GM13977 (cell line): ENCODE data around the gene KIFC3.
"Not testable (repeated sequence)": the region's sequence is repeated elsewhere in the genome, so short reads cannot be mapped to it uniquely, and the experiment has no call there.

ENCODE experiments used
- DNase-seq: peaks from one replicate; pipeline ENCODE4 v3.0.0; 2012; ENCODE audit warnings: low spot score
- CTCF ChIP-seq: IDR thresholded peaks from 2 replicates; pipeline ENCODE4 v1.5.1; 2012; ENCODE audit warnings: mild to moderate bottlenecking, control low read depth; ENCODE audit not compliant: insufficient read depth; ENCODE audit errors: extremely low read depth, missing control alignments
- in situ Hi-C: fragments of 300-500 bp; cut with MboI; formaldehyde crosslinking; loops from one replicate; pipeline ENCODE4 v1.12.0; 2022; ENCODE audit warnings: low sequenced_read_pairs, low pct_unique_long_range_greater_than_20kb, mixed read lengths, inconsistent platforms; ENCODE audit not compliant: unreplicated experiment

The KIFC3 gene

GRCh38 chr16:57785385-57785784 lies 16.9 kb downstream of the KIFC3 start:
- in situ Hi-C loops = no loop called here
- TF ChIP-seq CTCF = no peak

GRCh38 chr16:57784334-57784733 lies 18.0 kb downstream of the KIFC3 start:
- DNase-seq = no peak
- in situ Hi-C loops = no loop called here
- no peak for TF ChIP-seq CTCF

More at GRCh38 chr16:57785385-57785784, 16.9 kb downstream of the KIFC3 start:
- no peak for DNase-seq

- no peak for TF ChIP-seq CTCF
- in situ Hi-C loops = no loop called here
- DNase-seq = no peak
These were observed 18.4 kb downstream of the KIFC3 start for GRCh38 chr16:57783883-57784282.

- DNase-seq = no peak
- in situ Hi-C loops = no loop called here
- TF ChIP-seq CTCF = no peak
These were observed 19.2 kb downstream of the KIFC3 start for GRCh38 chr16:57783116-57783515.

- in situ Hi-C loops, DNase-seq: not testable (repeated sequence)
These were observed 19.7 kb downstream of the KIFC3 start for GRCh38 chr16:57782607-57783055.

GRCh38 chr16:57781741-57782606 lies 20.3 kb downstream of the KIFC3 start:
- TF ChIP-seq CTCF = no peak
- no peak for DNase-seq
- in situ Hi-C loops = no loop called here

- in situ Hi-C loops = no loop called here
- no peak for TF ChIP-seq CTCF
- DNase-seq = no peak
These were observed 20.9 kb downstream of the KIFC3 start for GRCh38 chr16:57781349-57781740.

- DNase-seq, in situ Hi-C loops: not testable (repeated sequence)
These were observed 22.5 kb downstream of the KIFC3 start for GRCh38 chr16:57779836-57780235.
